K562 (cell line): ENCODE measurements around the gene HS2ST1. TPM values are rescaled to one million over a fixed set of nuclear protein-coding genes. Genes with fewer than 3 reads are reported as not detected.

Experiments used
- ADNP ChIP-seq: fragments of 200-800 bp; sonication (Bioruptor generic); IDR thresholded peaks from 2 replicates; pipeline ENCODE4 v1.6.1; 2016; ENCODE audit warnings: missing genetic modification characterization, missing compliant biosample characterization
- ARID1B ChIP-seq: fragments of 450-650 bp; IDR thresholded peaks from 2 replicates; pipeline ENCODE4 v1.6.1; 2016; ENCODE audit warnings: antibody characterized with exemption, mild to moderate bottlenecking, inconsistent platforms
- BCOR ChIP-seq: fragments of 450-650 bp; IDR thresholded peaks from 2 replicates; pipeline ENCODE4 v1.6.1; 2016
- CC2D1A ChIP-seq: fragments of 450-650 bp; IDR thresholded peaks from 2 replicates; pipeline ENCODE4 v1.6.1; 2017; ENCODE audit warnings: mild to moderate bottlenecking
- CCAR2 ChIP-seq: fragments of 200-400 bp; formaldehyde crosslinking; IDR thresholded peaks from 2 replicates; pipeline ENCODE4 v1.6.1; 2017; ENCODE audit warnings: mild to moderate bottlenecking, low read depth, low read length
- EHMT2 ChIP-seq: fragments of 450-650 bp; IDR thresholded peaks from 2 replicates; pipeline ENCODE4 v1.6.1; 2018; ENCODE audit warnings: antibody characterized with exemption
- EP300 ChIP-seq: IDR thresholded peaks from 2 replicates; pipeline ENCODE4 v1.6.1; 2012; ENCODE audit warnings: low read length, improper control_type of control experiment
- FOXP1 ChIP-seq: sonication (generic); formaldehyde crosslinking; IDR thresholded peaks from 2 replicates; pipeline ENCODE4 v1.8.0; 2022; ENCODE audit warnings: mild to moderate bottlenecking, missing genetic modification reagents
- FUS ChIP-seq: fragments of 200-400 bp; formaldehyde crosslinking; optimal IDR thresholded peaks from 2 replicates; pipeline ENCODE3; 2017; ENCODE audit warnings: low read depth, low read length
- GTF2F1 ChIP-seq: IDR thresholded peaks from 2 replicates; pipeline ENCODE4 v1.6.1; 2011; ENCODE audit warnings: low read depth, low read length, improper control_type of control experiment
- MITF ChIP-seq: IDR thresholded peaks from 2 replicates; pipeline ENCODE4 v1.6.1; 2014; ENCODE audit warnings: antibody characterized with exemption
- MNT ChIP-seq, 2 experiments: fragments of 450-650 bp; conservative IDR thresholded peaks; 2 replicates each; pipeline ENCODE4 v1.6.1; 2017; ENCODE audit warnings: mild to moderate bottlenecking in 2 of 2, moderate library complexity in 2 of 2
- MTA3 ChIP-seq: fragments of 450-650 bp; formaldehyde crosslinking; IDR thresholded peaks from 2 replicates; pipeline ENCODE4 v1.6.1; 2017; ENCODE audit warnings: mild to moderate bottlenecking, borderline replicate concordance
- MYC ChIP-seq, 2 experiments: fragments of 250-450 bp in 1 of 2; sonication (Bioruptor Pico) in 1 of 2; IDR thresholded peaks; 2 replicates each; pipeline versions ENCODE4 v1.5.1 to v1.6.1; 2012 to 2021; ENCODE audit warnings: low read depth in 2 of 2, borderline replicate concordance in 1 of 2, improper control_type of control experiment in 1 of 2, low read length in 1 of 2, mild to moderate bottlenecking in 1 of 2, moderate library complexity in 1 of 2
- NR4A1 ChIP-seq, 2 experiments: fragments of 250-450 bp in 1 of 2; fragments of 450-650 bp in 1 of 2; sonication (Bioruptor Pico) in 1 of 2; IDR thresholded peaks; 2 replicates each; pipeline versions ENCODE4 v1.4.0 to v1.6.1; 2016 to 2020; ENCODE audit warnings: mild to moderate bottlenecking in 2 of 2, missing compliant biosample characterization in 1 of 2, missing genetic modification characterization in 1 of 2, moderate library complexity in 1 of 2
- NRF1 ChIP-seq, 2 experiments: fragments of 450-650 bp; IDR thresholded peaks in 1 of 2; conservative IDR thresholded peaks in 1 of 2; 2 replicates each; pipeline ENCODE4 v1.6.1; 2014; ENCODE audit warnings: mild to moderate bottlenecking in 2 of 2
- RAD21 ChIP-seq, 2 experiments: fragments of 250-450 bp in 1 of 2; fragments of 450-650 bp in 1 of 2; sonication (Bioruptor Pico) in 1 of 2; formaldehyde crosslinking in 1 of 2; IDR thresholded peaks in 1 of 2; conservative IDR thresholded peaks in 1 of 2; 2 replicates each; pipeline versions ENCODE4 v1.4.0 to v1.8.0; 2020 to 2022; ENCODE audit warnings: mild to moderate bottlenecking in 2 of 2, moderate library complexity in 1 of 2
- RBM25 ChIP-seq: fragments of 200-400 bp; formaldehyde crosslinking; IDR thresholded peaks from 2 replicates; pipeline ENCODE4 v1.6.1; 2018; ENCODE audit warnings: low read length, low read depth, moderate library complexity; ENCODE audit not compliant: severe bottlenecking
- SAFB2 ChIP-seq: fragments of 200-400 bp; formaldehyde crosslinking; IDR thresholded peaks from 2 replicates; pipeline ENCODE4 v1.6.1; 2018; ENCODE audit warnings: borderline replicate concordance, low read length, low read depth, moderate library complexity; ENCODE audit not compliant: severe bottlenecking
- SMAD1 ChIP-seq: fragments of 150-350 bp; IDR thresholded peaks from 2 replicates; pipeline ENCODE4 v1.6.1; 2014; ENCODE audit warnings: low read length, low read depth; ENCODE audit not compliant: partially characterized antibody
- SP1 ChIP-seq: sonication (generic); formaldehyde crosslinking; IDR thresholded peaks from 2 replicates; pipeline ENCODE4 v1.8.1; 2022; ENCODE audit warnings: mild to moderate bottlenecking, missing genetic modification reagents
- SP2 ChIP-seq: IDR thresholded peaks from 2 replicates; pipeline ENCODE4 v1.6.1; 2011; ENCODE audit warnings: mild to moderate bottlenecking, low read depth, low read length, moderate library complexity; ENCODE audit not compliant: poor library complexity, severe bottlenecking; ENCODE audit errors: extremely low read depth
- TAF7 ChIP-seq: fragments of 450-650 bp; IDR thresholded peaks from 2 replicates; pipeline ENCODE4 v1.6.1; 2016; ENCODE audit warnings: missing genetic modification characterization, missing compliant biosample characterization
- TCF7L2 ChIP-seq: fragments of 150-350 bp; IDR thresholded peaks from 2 replicates; pipeline ENCODE4 v1.6.1; 2016; ENCODE audit warnings: low read depth, mild to moderate bottlenecking, low read length, moderate library complexity
- U2AF2 ChIP-seq: fragments of 200-400 bp; formaldehyde crosslinking; optimal IDR thresholded peaks from 2 replicates; pipeline ENCODE3; 2017; ENCODE audit warnings: low read depth, mild to moderate bottlenecking, low read length
- XRCC5 ChIP-seq: fragments of 200-400 bp; formaldehyde crosslinking; IDR thresholded peaks from 2 replicates; pipeline ENCODE4 v1.6.1; 2017; ENCODE audit warnings: low read depth, mild to moderate bottlenecking, low read length
- ZBTB8A ChIP-seq: fragments of 450-650 bp; IDR thresholded peaks from 2 replicates; pipeline ENCODE4 v1.6.1; 2018; ENCODE audit warnings: mild to moderate bottlenecking, moderate library complexity; ENCODE audit not compliant: partially characterized antibody
- ZKSCAN3 ChIP-seq: fragments of 250-450 bp; sonication (Bioruptor Pico); IDR thresholded peaks from 2 replicates; pipeline ENCODE4 v1.4.0; 2020
- ZNF444 ChIP-seq: fragments of 250-450 bp; sonication (Bioruptor Pico); IDR thresholded peaks from 2 replicates; pipeline ENCODE4 v1.4.0; 2020; ENCODE audit warnings: mild to moderate bottlenecking, moderate library complexity
- polyA plus RNA-seq, 8 experiments: library from polyadenylated mRNA; depleted of rRNA in 4 of 8; stranded (reverse) in 5 of 8; unstranded in 3 of 8; fragments of >200 nt; fragmentation: Nextera tagmentation in 2 of 8; fragmentation: Illumina TruSeq in 1 of 8; extraction: Ambion mirVana in 2 of 8; extraction: Trizol in 1 of 8; gene quantifications; 2 replicates each; pipeline versions ENCODE4 v1.2.1 to v1.2.3, GENCODE V29; 2011 to 2014; ENCODE audit warnings: inconsistent platforms in 1 of 8, missing spikeins in 1 of 8
- total RNA-seq, 7 experiments: library from RNA; depleted of rRNA in 6 of 7; stranded (reverse); fragments of >200 nt in 6 of 7; fragmentation: Illumina TruSeq in 2 of 7; extraction: Trizol in 2 of 7; gene quantifications; 2 replicates each; pipeline versions ENCODE4 v1.2.1 to v1.2.3, GENCODE V29; 2011 to 2021; ENCODE audit warnings: low replicate concordance in 1 of 7

HS2ST1 gene
- total and polyA plus RNA-seq, 9 of the 15 experiments (the other 6 are each of a cell fraction or from before 2014, with no cell fraction given) = 7.7 to 43.3 (median 25.8) TPM

- no peak for TF ChIP-seq ZBTB8A
- no peak for TF ChIP-seq SP1 (CRISPR knock-in tag)
- TF ChIP-seq ZKSCAN3 (CRISPR knock-in tag) = no peak
- no peak for TF ChIP-seq SP2
- TF ChIP-seq EHMT2 = no peak
- no peak for TF ChIP-seq CCAR2
- TF ChIP-seq SMAD1 = no peak
- TF ChIP-seq RBM25 = no peak
- TF ChIP-seq MYC (IDR thresholded peaks at IDR 0.05; ENCODE audit: low read depth, low read length) = peak; percentile 68; the same call in 1 of the 2 replicates
- no peak for TF ChIP-seq MYC (CRISPR knock-in tag; IDR thresholded peaks at IDR 0.05; ENCODE audit: borderline replicate concordance, low read depth)
- no peak for TF ChIP-seq MTA3
- TF ChIP-seq FOXP1 (CRISPR knock-in tag) = no peak
- no peak for TF ChIP-seq NR4A1 (CRISPR knock-in tag; IDR thresholded peaks at IDR 0.05)
- no peak for TF ChIP-seq NR4A1 (tag; IDR thresholded peaks at IDR 0.05)
- TF ChIP-seq CC2D1A = no peak
- TF ChIP-seq RAD21 (CRISPR knock-in tag; conservative IDR thresholded peaks at IDR 0.05 in 1 of 2, IDR thresholded peaks at IDR 0.05 in 1 of 2) = no peak
- no peak for TF ChIP-seq U2AF2
- no peak for TF ChIP-seq XRCC5
- no peak for TF ChIP-seq BCOR
- TF ChIP-seq ARID1B = 0 out of 2 replicates have a peak, but pooled peaks have one; percentile 27
- TF ChIP-seq GTF2F1 = no peak
- TF ChIP-seq ZNF444 (CRISPR knock-in tag) = no peak
- no peak for TF ChIP-seq EP300
- peak in 1 of 2 experiments; percentile 54; a peak in 3 of 4 replicates for TF ChIP-seq MNT (conservative IDR thresholded peaks at IDR 0.05)
- no peak for TF ChIP-seq SAFB2
- peak; percentile 13 to 34; a peak in 2 of 4 replicates for TF ChIP-seq NRF1 (conservative IDR thresholded peaks at IDR 0.05 in 1 of 2, IDR thresholded peaks at IDR 0.05 in 1 of 2)
- TF ChIP-seq ADNP (tag) = 0 out of 2 replicates have a peak, but pooled peaks have one; percentile 16
- TF ChIP-seq FUS = no peak
- no peak for TF ChIP-seq MITF
- TF ChIP-seq TAF7 (tag) = no peak
- TF ChIP-seq TCF7L2 = no peak
These were observed 25.0 kb downstream of the HS2ST1 start (continued) for GRCh38 chr1:86939406-86939805.
